Hepatocyte (in vitro differentiated cells): Measurements from ENCODE around the gene XXYLT1. TPM values are rescaled to one million over a fixed set of nuclear protein-coding genes. Genes with fewer than 3 reads are reported as not detected.

Source experiments
- DNase-seq: peaks from one replicate; pipeline ENCODE4 v3.0.0-alpha.2; 2016; ENCODE audit warnings: low spot score
- H2AFZ ChIP-seq: fragments of 200-600 bp; sonication (generic); 2 replicates; pipeline ENCODE4 v1.6.0; 2016; ENCODE audit warnings: antibody characterized with exemption, mild to moderate bottlenecking
- H3K27ac ChIP-seq: fragments of 200-600 bp; sonication (generic); 2 replicates; pipeline ENCODE4 v1.5.1; 2016; ENCODE audit warnings: mild to moderate bottlenecking
- H3K27me3 ChIP-seq: fragments of 200-600 bp; sonication (generic); 2 replicates; pipeline ENCODE4 v1.6.1; 2016
- H3K36me3 ChIP-seq: fragments of 200-600 bp; sonication (generic); replicated peaks from 2 replicates; pipeline ENCODE4 v1.5.1; 2016; ENCODE audit warnings: low read depth; ENCODE audit not compliant: insufficient read depth
- H3K4me1 ChIP-seq: fragments of 200-600 bp; sonication (generic); 2 replicates; pipeline ENCODE4 v1.5.1; 2016; ENCODE audit warnings: mild to moderate bottlenecking, moderate library complexity; ENCODE audit not compliant: insufficient read depth
- H3K4me2 ChIP-seq: fragments of 200-600 bp; sonication (generic); 2 replicates; pipeline ENCODE4 v1.6.0; 2016
- H3K4me3 ChIP-seq: fragments of 200-600 bp; sonication (generic); 2 replicates; pipeline ENCODE4 v1.5.1; 2016; ENCODE audit warnings: mild to moderate bottlenecking
- H3K79me2 ChIP-seq: fragments of 200-600 bp; sonication (generic); 2 replicates; pipeline ENCODE4 v1.6.0; 2017; ENCODE audit warnings: mild to moderate bottlenecking
- H3K9me2 ChIP-seq: fragments of 200-600 bp; sonication (generic); replicated peaks from 2 replicates; pipeline ENCODE4 v1.6.0; 2017; ENCODE audit warnings: mild to moderate bottlenecking; ENCODE audit not compliant: insufficient read depth
- H3K9me3 ChIP-seq: fragments of 200-600 bp; sonication (generic); 2 replicates; pipeline ENCODE4 v1.5.1; 2016; ENCODE audit warnings: low read depth, mild to moderate bottlenecking
- H4K20me1 ChIP-seq: fragments of 200-600 bp; sonication (generic); 2 replicates; pipeline ENCODE4 v1.6.0; 2016; ENCODE audit warnings: mild to moderate bottlenecking; ENCODE audit not compliant: insufficient read depth, poor library complexity, severe bottlenecking
- EZH2 ChIP-seq: fragments of 200-600 bp; sonication (generic); IDR thresholded peaks from 2 replicates; pipeline ENCODE4 v1.6.1; 2016; ENCODE audit warnings: antibody characterized with exemption, mild to moderate bottlenecking, borderline replicate concordance
- EZH2phosphoT487 ChIP-seq: fragments of 200-600 bp; sonication (generic); IDR thresholded peaks from one replicate; pipeline ENCODE4 v1.6.1; 2018; ENCODE audit warnings: antibody characterized with exemption, mild to moderate bottlenecking, low read depth, moderate library complexity; ENCODE audit not compliant: unreplicated experiment, severe bottlenecking
- WGBS: methylation state at CpG from one replicate; pipeline ENCODE4 v1.1.6; 2016; ENCODE audit warnings: low lambda C conversion rate; ENCODE audit errors: missing lambda C conversion rate; 5-methylcytosine and 5-hydroxymethylcytosine counted together
- polyA plus RNA-seq: library from polyadenylated mRNA; unstranded; fragments of >200 nt; fragmentation: Nextera tagmentation; extraction: Ambion mirVana; gene quantifications from 2 replicates; pipeline ENCODE4 v1.2.1, GENCODE V29; 2016
- total RNA-seq: library from RNA; depleted of rRNA; stranded (reverse); fragments of >200 nt; gene quantifications from 2 replicates; pipeline ENCODE4 v1.2.3, GENCODE V29; 2014
- TF ChIP-seq, protein P1 (sequence below): fragments of 200-600 bp; sonication (generic); IDR thresholded peaks from 2 replicates; pipeline ENCODE4 v1.5.1; 2016; ENCODE audit warnings: antibody characterized with exemption, mild to moderate bottlenecking; ENCODE audit not compliant: poor library complexity

The XXYLT1 gene
- total and polyA plus RNA-seq, 2 experiments from 2014 or later: 20.9 to 25.6 TPM

DNA sequence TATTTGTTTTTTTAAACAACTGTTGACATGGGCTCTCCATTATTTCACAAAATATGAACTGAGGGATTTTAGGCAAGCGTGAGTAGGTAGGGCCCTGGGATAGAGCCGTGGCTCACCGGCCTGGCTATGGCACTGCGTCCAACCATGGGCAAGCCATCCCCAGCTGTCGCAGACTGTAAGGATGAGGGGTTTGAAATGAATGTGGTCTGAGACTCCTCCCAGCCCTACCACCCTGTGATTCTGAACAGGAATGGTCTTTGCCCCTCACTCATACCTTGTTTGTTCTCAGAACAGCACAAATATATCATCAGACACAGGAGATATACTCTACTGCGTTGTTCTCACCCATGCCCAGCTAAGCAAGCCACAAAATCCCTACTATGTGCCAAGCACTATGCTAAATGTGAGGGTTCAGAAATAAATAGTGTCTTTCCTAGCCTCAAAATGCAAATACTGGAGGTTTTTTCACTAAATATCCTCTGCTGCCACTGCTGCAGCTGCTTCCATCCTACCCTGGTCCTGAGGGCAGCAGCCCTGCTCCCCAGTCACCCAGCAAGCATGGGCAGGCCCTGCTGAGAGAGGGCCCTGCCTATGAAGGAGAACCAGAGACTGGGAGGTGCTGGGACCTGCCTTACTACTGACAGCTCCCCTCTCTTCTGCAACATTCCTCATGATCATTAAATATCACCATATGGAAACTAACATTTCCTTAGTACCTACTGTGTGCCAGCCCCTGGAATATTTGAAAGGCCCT lies 102.8 kb downstream of the XXYLT1 start:
- Histone ChIP-seq H3K4me2 (no peak overlapping the region), H3K79me2 (no peaks in the 10 kb centered on the region), H3K9me2 (no peaks in the 10 kb centered on the region), H3K27ac (no peak overlapping the region), H4K20me1 (no peaks in the 10 kb centered on the region), H2AFZ (no peak overlapping the region), H3K36me3 (no peaks in the 10 kb centered on the region), H3K4me3 (no peak overlapping the region), H3K9me3 (no peaks in the 10 kb centered on the region), H3K4me1 (peaks cover 6% of the 10 kb centered on the region), H3K27me3 (no peaks in the 10 kb centered on the region)
- WGBS: 94% methylated on average over 6 of the region's 6 CpGs
- DNase-seq: no peak
- TF ChIP-seq EZH2phosphoT487: no peak
- no peak for TF ChIP-seq EZH2
- TF ChIP-seq, protein P1, sequence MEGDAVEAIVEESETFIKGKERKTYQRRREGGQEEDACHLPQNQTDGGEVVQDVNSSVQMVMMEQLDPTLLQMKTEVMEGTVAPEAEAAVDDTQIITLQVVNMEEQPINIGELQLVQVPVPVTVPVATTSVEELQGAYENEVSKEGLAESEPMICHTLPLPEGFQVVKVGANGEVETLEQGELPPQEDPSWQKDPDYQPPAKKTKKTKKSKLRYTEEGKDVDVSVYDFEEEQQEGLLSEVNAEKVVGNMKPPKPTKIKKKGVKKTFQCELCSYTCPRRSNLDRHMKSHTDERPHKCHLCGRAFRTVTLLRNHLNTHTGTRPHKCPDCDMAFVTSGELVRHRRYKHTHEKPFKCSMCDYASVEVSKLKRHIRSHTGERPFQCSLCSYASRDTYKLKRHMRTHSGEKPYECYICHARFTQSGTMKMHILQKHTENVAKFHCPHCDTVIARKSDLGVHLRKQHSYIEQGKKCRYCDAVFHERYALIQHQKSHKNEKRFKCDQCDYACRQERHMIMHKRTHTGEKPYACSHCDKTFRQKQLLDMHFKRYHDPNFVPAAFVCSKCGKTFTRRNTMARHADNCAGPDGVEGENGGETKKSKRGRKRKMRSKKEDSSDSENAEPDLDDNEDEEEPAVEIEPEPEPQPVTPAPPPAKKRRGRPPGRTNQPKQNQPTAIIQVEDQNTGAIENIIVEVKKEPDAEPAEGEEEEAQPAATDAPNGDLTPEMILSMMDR: no peak

DNA sequence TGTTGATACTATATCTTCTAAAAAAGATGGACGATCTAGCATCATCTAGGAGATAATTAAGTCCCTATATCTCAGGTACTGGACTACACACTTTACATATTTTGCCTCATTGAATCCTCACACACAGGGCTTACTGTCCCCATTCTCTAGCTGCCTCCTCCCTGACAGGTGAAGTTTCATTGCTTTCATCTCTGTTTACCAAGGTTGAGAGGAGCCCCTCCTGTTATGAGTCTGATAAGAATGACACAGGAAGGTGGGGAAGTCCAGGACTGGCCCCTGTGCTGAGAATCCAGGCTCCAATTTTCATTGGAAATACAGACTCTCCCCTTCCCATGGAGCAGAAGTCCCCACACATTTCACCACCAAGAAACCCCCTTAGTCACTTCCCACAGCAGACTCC lies 105.2 kb downstream of the XXYLT1 start:
- H3K9me2 ChIP-seq: no peaks in the 10 kb centered on the region
- no peak overlapping the region for H2AFZ ChIP-seq
- H4K20me1 ChIP-seq: no peaks in the 10 kb centered on the region
- no peaks in the 10 kb centered on the region for H3K9me3 ChIP-seq
- H3K27ac ChIP-seq: no peak overlapping the region
- DNase-seq: no peak
- no peaks in the 10 kb centered on the region for H3K27me3 ChIP-seq
- TF ChIP-seq, protein P1: no peak
- TF ChIP-seq EZH2phosphoT487: no peak
- no peak for TF ChIP-seq EZH2
- no peak overlapping the region for H3K4me2 ChIP-seq
- H3K4me1 ChIP-seq: peaks cover 9% of the 10 kb centered on the region
- WGBS: 100% methylated on average over 1 of the region's 1 CpG
- no peak overlapping the region for H3K4me3 ChIP-seq
- no peaks in the 10 kb centered on the region for H3K79me2 ChIP-seq
- no peaks in the 10 kb centered on the region for H3K36me3 ChIP-seq

DNA sequence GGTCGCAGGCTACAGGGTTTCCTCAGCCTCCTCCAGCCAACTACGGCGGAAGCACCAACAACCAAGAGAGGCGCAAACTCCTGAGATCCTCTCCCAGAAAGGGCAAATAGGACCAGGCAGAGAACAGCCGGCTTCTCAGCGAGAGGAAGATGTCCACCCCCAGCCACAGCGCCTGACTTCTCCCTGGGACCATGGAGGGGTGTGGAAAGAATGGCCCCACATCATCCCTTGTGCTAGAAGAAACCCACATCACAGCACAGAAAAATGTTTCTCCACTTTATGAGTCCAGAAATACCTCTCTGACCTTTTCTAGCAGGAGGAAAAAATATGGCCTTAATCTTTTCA lies 105.7 kb downstream of the XXYLT1 start:
- no peaks in the 10 kb centered on the region for H4K20me1 ChIP-seq
- H3K27me3 ChIP-seq: no peaks in the 10 kb centered on the region
- no peak overlapping the region for H3K4me3 ChIP-seq
- H2AFZ ChIP-seq: no peak overlapping the region
- H3K36me3 ChIP-seq: no peaks in the 10 kb centered on the region
- 98% methylated on average over 7 of the region's 7 CpGs for WGBS
- TF ChIP-seq EZH2phosphoT487 (no peak), EZH2 (no peak)
- TF ChIP-seq, protein P1: no peak
- no peaks in the 10 kb centered on the region for H3K9me2 ChIP-seq
- no peak overlapping the region for H3K27ac ChIP-seq
- H3K9me3 ChIP-seq: no peaks in the 10 kb centered on the region
- no peaks in the 10 kb centered on the region for H3K79me2 ChIP-seq
- no peak overlapping the region for H3K4me2 ChIP-seq
- no peak for DNase-seq
- peaks cover 15% of the 10 kb centered on the region for H3K4me1 ChIP-seq
